HepG2 (cell line): ENCODE results near the gene HLA-G. TPM values are rescaled to one million over a fixed set of nuclear protein-coding genes. Genes with fewer than 3 reads are reported as not detected.

Experiments used
- ATAC-seq: fragments of 200-7000 bp; cut with Tn5 transposase; 3 replicates; pipeline ENCODE4 v1.9.1; 2020; ENCODE audit warnings: mild to moderate bottlenecking, moderate library complexity
- Bru-seq: library from RNA; stranded (reverse); fragments of 400-500 nt; gene quantifications from one replicate; lab custom pipeline; 2021; lab: Mats Ljungman, UMichigan
- BruChase-seq, 2 experiments: library from RNA; stranded (reverse); fragments of 400-500 nt; gene quantifications; one replicate each; lab custom pipeline; 2021; lab: Mats Ljungman, UMichigan
- BruUV-seq: library from RNA; stranded (reverse); fragments of 400-500 nt; replicated peaks from 2 replicates; lab custom pipeline; 2021; lab: Mats Ljungman, UMichigan
- CTCF ChIA-PET: fragments of 300-600 bp; formaldehyde crosslinking; extraction: SDS; loops from one replicate; lab custom pipeline; 2021; ENCODE audit warnings: low total read pairs, inconsistent platforms, low intra/inter-chr PET ratio; lab: Yijun Ruan, JAX
- POLR2A ChIA-PET: fragments of 350-600 bp; sonication (Branson Sonifier 250); formaldehyde crosslinking; loops from one replicate; lab custom pipeline; 2020; ENCODE audit warnings: antibody characterized with exemption, inconsistent platforms; lab: Yijun Ruan, JAX
- DNase-seq: peaks from one replicate; pipeline ENCODE4 v3.0.0-alpha.2; 2015; ENCODE audit warnings: low spot score
- FAIRE-seq: peaks from 3 replicates; lab custom pipeline; 2011; peaks lifted over from hg19 to GRCh38; lab: Jason Lieb, UNC
- H2AFZ ChIP-seq: one replicate; pipeline ENCODE4 v1.6.1; 2011; ENCODE audit warnings: low read length, inconsistent platforms
- H3K27ac ChIP-seq: fragments of 300-600 bp; 3 replicates; pipeline ENCODE4 v1.8.0; 2011; ENCODE audit warnings: mixed run types, mild to moderate bottlenecking, mixed read lengths, low read length, inconsistent platforms; ENCODE audit not compliant: insufficient read depth; ENCODE audit errors: extremely low read length
- H3K27me3 ChIP-seq, 2 experiments: fragments of 200-600 bp in 1 of 2; 2 replicates in 1 of 2; 3 replicates in 1 of 2; pipeline versions ENCODE4 v1.6.0 to v1.8.0; 2011; ENCODE audit warnings: low read length in 2 of 2, mild to moderate bottlenecking in 2 of 2, moderate library complexity in 2 of 2, inconsistent platforms in 1 of 2; ENCODE audit not compliant: insufficient read depth in 2 of 2, control insufficient read depth in 1 of 2
- H3K36me3 ChIP-seq, 2 experiments: fragments of 200-600 bp in 1 of 2; replicated peaks in 1 of 2; 2 replicates in 1 of 2; 3 replicates in 1 of 2; pipeline versions ENCODE4 v1.5.1 to v1.8.0; 2011; ENCODE audit warnings: low read length in 2 of 2, inconsistent platforms in 1 of 2; ENCODE audit not compliant: insufficient read depth in 2 of 2, control insufficient read depth in 1 of 2
- H3K4me1 ChIP-seq: 2 replicates; pipeline ENCODE4 v1.5.1; 2012; ENCODE audit warnings: low read length, inconsistent platforms; ENCODE audit not compliant: insufficient read depth
- H3K4me2 ChIP-seq: 2 replicates; pipeline ENCODE4 v1.6.0; 2011; ENCODE audit warnings: low read depth, low read length, inconsistent platforms
- H3K4me3 ChIP-seq, 3 experiments: fragments of 200-600 bp in 1 of 3; sonication (generic), shearing (Covaris generic) in 1 of 3; replicated peaks in 1 of 3; 2 replicates each; pipeline ENCODE4 v1.5.1; 2011 to 2016; ENCODE audit warnings: low read length in 3 of 3, inconsistent platforms in 2 of 3, low read depth in 2 of 3, mild to moderate bottlenecking in 2 of 3, control low read depth in 1 of 3, mixed read lengths in 1 of 3; ENCODE audit not compliant: insufficient read depth in 1 of 3
- H3K79me2 ChIP-seq: one replicate; pipeline ENCODE4 v1.6.1; 2011; ENCODE audit warnings: low read length, inconsistent platforms; ENCODE audit not compliant: insufficient read depth
- H3K9ac ChIP-seq: 2 replicates; pipeline ENCODE4 v1.6.0; 2011; ENCODE audit warnings: mild to moderate bottlenecking, low read depth, low read length, inconsistent platforms; ENCODE audit not compliant: insufficient read depth
- H3K9me3 ChIP-seq: 2 replicates; pipeline ENCODE4 v1.5.1; 2012; ENCODE audit warnings: mild to moderate bottlenecking, low read length
- H4K20me1 ChIP-seq: 2 replicates; pipeline ENCODE4 v1.6.0; 2011; ENCODE audit warnings: inconsistent platforms, mild to moderate bottlenecking, low read length, moderate library complexity; ENCODE audit not compliant: insufficient read depth
- DDIT3 ChIP-seq: sonication (generic); formaldehyde crosslinking; IDR thresholded peaks from 2 replicates; pipeline ENCODE4 v1.4.0; 2020; ENCODE audit warnings: mild to moderate bottlenecking, missing genetic modification reagents
- FOXA3 ChIP-seq: IDR thresholded peaks from 2 replicates; pipeline ENCODE4 v1.6.1; 2016; ENCODE audit warnings: missing genetic modification reagents, missing compliant biosample characterization
- FOXC1 ChIP-seq: sonication (generic); formaldehyde crosslinking; IDR thresholded peaks from 2 replicates; pipeline ENCODE4 v1.8.0; 2022; ENCODE audit warnings: mild to moderate bottlenecking, missing genetic modification reagents, borderline replicate concordance
- GTF3A ChIP-seq: sonication (generic); formaldehyde crosslinking; conservative IDR thresholded peaks from 2 replicates; pipeline ENCODE4 v1.4.0; 2020; ENCODE audit warnings: mild to moderate bottlenecking, missing genetic modification reagents
- PITX1 ChIP-seq: sonication (generic); formaldehyde crosslinking; IDR thresholded peaks from 2 replicates; pipeline ENCODE4 v1.5.1; 2020; ENCODE audit warnings: mild to moderate bottlenecking, missing genetic modification reagents
- PRMT3 ChIP-seq: sonication (generic); formaldehyde crosslinking; IDR thresholded peaks from 2 replicates; pipeline ENCODE4 v1.8.1; 2022; ENCODE audit warnings: low read depth, mild to moderate bottlenecking, moderate library complexity, missing genetic modification reagents, borderline replicate concordance
- RBFOX2 ChIP-seq: fragments of 200-400 bp; formaldehyde crosslinking; IDR thresholded peaks from 2 replicates; pipeline ENCODE4 v1.6.1; 2017; ENCODE audit warnings: low read depth, mild to moderate bottlenecking, low read length
- TFDP1 ChIP-seq: IDR thresholded peaks from 2 replicates; pipeline ENCODE4 v1.6.1; 2016; ENCODE audit warnings: missing compliant biosample characterization, missing genetic modification reagents, borderline replicate concordance
- TSC22D2 ChIP-seq: sonication (generic); formaldehyde crosslinking; IDR thresholded peaks from 2 replicates; pipeline ENCODE4 v1.5.1; 2020; ENCODE audit warnings: missing genetic modification reagents, mild to moderate bottlenecking, borderline replicate concordance
- ZFAT ChIP-seq: sonication (generic); formaldehyde crosslinking; conservative IDR thresholded peaks from 2 replicates; pipeline ENCODE4 v1.8.1; 2023; ENCODE audit warnings: missing genetic modification reagents, inconsistent platforms
- ZNF484 ChIP-seq: sonication (generic); formaldehyde crosslinking; IDR thresholded peaks from 2 replicates; pipeline ENCODE4 v1.5.1; 2020; ENCODE audit warnings: mild to moderate bottlenecking, low read depth, missing genetic modification reagents, borderline replicate concordance
- ZNF512B ChIP-seq: sonication (generic); formaldehyde crosslinking; IDR thresholded peaks from 2 replicates; pipeline ENCODE4 v1.5.1; 2020; ENCODE audit warnings: missing genetic modification reagents, mild to moderate bottlenecking, borderline replicate concordance
- ZNF530 ChIP-seq: sonication (generic); formaldehyde crosslinking; IDR thresholded peaks from 2 replicates; pipeline ENCODE4 v1.5.0; 2020; ENCODE audit warnings: low read depth, mild to moderate bottlenecking, missing genetic modification reagents
- ZNF766 ChIP-seq: sonication (generic); formaldehyde crosslinking; IDR thresholded peaks from 2 replicates; pipeline ENCODE4 v1.5.0; 2020; ENCODE audit warnings: missing genetic modification reagents, borderline replicate concordance
- WGBS: methylation state at CpG from one replicate; pipeline ENCODE4 v1.1.6; 2017; ENCODE audit warnings: low lambda C conversion rate; 5-methylcytosine and 5-hydroxymethylcytosine counted together
- in situ Hi-C: cut with HindIII; loops from 2 replicates; pipeline ENCODE4 v1.10.0; 2017; ENCODE audit warnings: low pct_unique_long_range_greater_than_20kb; ENCODE audit not compliant: extremely low pct_ligation_motif_present
- intact Hi-C: fragments of 100-400 bp; cut with micrococcal nuclease; formaldehyde crosslinking; loops from one replicate; pipeline ENCODE4 v1.10.0; 2022; ENCODE audit not compliant: unreplicated experiment
- long read RNA-seq, 2 experiments: library from RNA in 1 of 2; library from polyadenylated mRNA in 1 of 2; stranded (forward) in 1 of 2; unstranded in 1 of 2; transcript quantifications; one replicate each; pipeline ENCODE4 v2.0.0, GENCODE V29; 2019 to 2022
- polyA minus RNA-seq, 3 experiments: library from RNA; depleted of rRNA, polyadenylated mRNA; stranded (reverse); fragments of >200 nt; gene quantifications; 2 replicates each; pipeline ENCODE4 v1.2.3, GENCODE V29; 2011; ENCODE audit warnings: low replicate concordance in 1 of 3
- polyA plus RNA-seq, 8 experiments: library from polyadenylated mRNA; depleted of rRNA in 3 of 8; stranded (reverse) in 7 of 8; unstranded in 1 of 8; fragments of >200 nt; fragmentation: Illumina TruSeq in 4 of 8; extraction: Trizol in 4 of 8; gene quantifications; 2 replicates each; pipeline versions ENCODE4 v1.2.1 to v1.2.3, GENCODE V29; 2011 to 2016; ENCODE audit warnings: low read depth in 4 of 8, missing spikeins in 1 of 8, mixed read lengths in 1 of 8; ENCODE audit not compliant: insufficient read depth in 1 of 8
- total RNA-seq, 5 experiments: library from RNA; depleted of rRNA; stranded (reverse); fragments of >200 nt; fragmentation: Illumina TruSeq; extraction: Trizol; gene quantifications; 2 replicates each; pipeline ENCODE4 v1.2.3, GENCODE V29; 2016; ENCODE audit warnings: low read depth in 1 of 5

The HLA-G gene
- total RNA-seq (2016; rRNA removed; fragmentation: Illumina TruSeq; extraction: Trizol) (0.15 and 0.29 TPM in 2 replicates), polyA plus RNA-seq (2011; rRNA removed) (0.30 and 0.80 TPM in 2 replicates), polyA minus RNA-seq (2011; rRNA and poly(A)+ RNA removed; ENCODE audit: low replicate concordance) (0.28 TPM in 1 of 2 replicates, not detected in the other), Bru-seq, nascent RNA (percentile 31 among the genes with signal in this experiment), BruChase-seq, experiment 1, labeled RNA remaining after a 6-hour chase (percentile 39 among the genes with signal in this experiment), BruChase-seq, experiment 2, labeled RNA remaining after a 2-hour chase (percentile 28 among the genes with signal in this experiment)
- 0.18 TPM in 1 of 2 replicates, not detected in the other for total RNA-seq (2016; cell fraction: cytosol; rRNA removed; fragmentation: Illumina TruSeq; extraction: Trizol; ENCODE audit: low read depth)
- 0.37 TPM in 1 of 2 replicates, not detected in the other for total RNA-seq (2016; cell fraction: insoluble cytoplasmic fraction; rRNA removed; fragmentation: Illumina TruSeq; extraction: Trizol)
- total RNA-seq (2016; cell fraction: membrane; rRNA removed; fragmentation: Illumina TruSeq; extraction: Trizol): not detected in 2 replicates
- total RNA-seq (2016; cell fraction: nucleus; rRNA removed; fragmentation: Illumina TruSeq; extraction: Trizol): 0.31 TPM in 1 of 2 replicates, not detected in the other
- 1.1 and 1.6 TPM in 2 replicates for polyA plus RNA-seq (2011; cell fraction: cytosol; rRNA removed)
- 0.26 and 0.35 TPM in 2 replicates for polyA plus RNA-seq (2011; cell fraction: nucleus; rRNA removed)
- polyA plus RNA-seq (2012): 0.38 TPM in 1 of 2 replicates, not detected in the other
- not detected in 2 replicates for polyA plus RNA-seq (2016; cell fraction: cytosol; fragmentation: Illumina TruSeq; extraction: Trizol; ENCODE audit: low read depth)
- polyA plus RNA-seq (2016; cell fraction: insoluble cytoplasmic fraction; fragmentation: Illumina TruSeq; extraction: Trizol; ENCODE audit: low read depth): not detected in 2 replicates
- polyA plus RNA-seq (2016; cell fraction: membrane; fragmentation: Illumina TruSeq; extraction: Trizol; ENCODE audit: low read depth): not detected in 2 replicates
- 0.49 TPM in 1 of 2 replicates, not detected in the other for polyA plus RNA-seq (2016; cell fraction: nucleus; fragmentation: Illumina TruSeq; extraction: Trizol; ENCODE audit: insufficient read depth, low read depth)
- not detected in 2 replicates for polyA minus RNA-seq (2011; cell fraction: cytosol; rRNA and poly(A)+ RNA removed)
- polyA minus RNA-seq (2011; cell fraction: nucleus; rRNA and poly(A)+ RNA removed): not detected in 2 replicates
- long read RNA-seq, experiment 1: 0 reads
- long read RNA-seq, experiment 2: 0 reads

- H3K79me2 ChIP-seq: no peaks in the 10 kb centered on the region
- in situ Hi-C loops: no loop called here
- no peak within 1 kb of the TSS for H3K27ac ChIP-seq
- H3K9me3 ChIP-seq: no peaks in the 10 kb centered on the region
- 65% methylated on average over 56 of the region's 75 CpGs for WGBS
- H3K27me3 ChIP-seq: peaks cover 4 to 8% of the 10 kb centered on the region in 2 experiments; a peak in 2 of 5 replicates
- intact Hi-C loops: no loop called here
- H3K4me2 ChIP-seq: no peak within 1 kb of the TSS
- no peak within 1 kb of the TSS for H3K4me3 ChIP-seq
- FAIRE-seq: no peak
- H3K36me3 ChIP-seq: no peaks in the 10 kb centered on the region
- H3K4me1 ChIP-seq: no peaks in the 10 kb centered on the region
- H2AFZ ChIP-seq: no peak within 1 kb of the TSS
- peak; percentile 29; the same call in 1 of the 3 replicates for ATAC-seq
- no peak within 1 kb of the TSS for H3K9ac ChIP-seq
- no peak for DNase-seq
- BruUV-seq: no TSS peak
- POLR2A ChIA-PET: no interaction called here
- no peaks in the 10 kb centered on the region for H4K20me1 ChIP-seq
- CTCF ChIA-PET: no interaction called here
- TF ChIP-seq GTF3A (CRISPR knock-in tag) (no peak), PRMT3 (CRISPR knock-in tag) (no peak), FOXA3 (CRISPR knock-in tag) (no peak), ZFAT (CRISPR knock-in tag) (no peak), ZNF530 (no peak), PITX1 (CRISPR knock-in tag) (no peak), DDIT3 (CRISPR knock-in tag) (no peak), TFDP1 (CRISPR knock-in tag) (no peak), ZNF512B (CRISPR knock-in tag) (no peak), RBFOX2 (no peak), ZNF484 (no peak), ZNF766 (CRISPR knock-in tag) (no peak), FOXC1 (no peak), TSC22D2 (CRISPR knock-in tag) (no peak)
These were observed at the start of gene HLA-G for GRCh38 chr6:29827579-29828470. TSS of gene HLA-G (plus strand) at chr6:29827825. CDS start at chr6:29827845, 20 bp downstream.
